Peyer's patch (tissue), 4 donors: ENCODE results near the gene KLF2. TPM values are rescaled to one million over a fixed set of nuclear protein-coding genes. Genes with fewer than 3 reads are reported as not detected.

ENCODE experiments used
- DNase-seq, 3 donors: peaks; one replicate each; pipeline ENCODE4 v3.0.0-alpha.2; 2017 to 2019
- H3K27ac ChIP-seq, 4 donors: fragments of 200-600 bp; sonication (generic); one replicate each; pipeline ENCODE4 v1.5.1; 2016 to 2019
- H3K27me3 ChIP-seq, 2 donors: fragments of 200-600 bp; sonication (generic); one replicate each; pipeline ENCODE4 v1.5.1; 2019
- H3K36me3 ChIP-seq, 3 donors: fragments of 200-600 bp; sonication (generic); one replicate each; pipeline ENCODE4 v1.5.1; 2016 to 2019
- H3K4me1 ChIP-seq, 4 donors: fragments of 200-600 bp; sonication (generic); one replicate each; pipeline ENCODE4 v1.5.1; 2016 to 2019
- H3K4me3 ChIP-seq, 4 donors: fragments of 200-600 bp; sonication (generic); 1 replicate in 3 of 4; 2 replicates in 1 of 4; pipeline ENCODE4 v1.5.1; 2016 to 2019; ENCODE audit warnings: mild to moderate bottlenecking in 1 of 4
- H3K9me3 ChIP-seq, 4 donors: fragments of 200-600 bp; sonication (generic); one replicate each; pipeline ENCODE4 v1.5.1; 2016 to 2019; ENCODE audit warnings: mild to moderate bottlenecking in 1 of 4
- POLR2A ChIP-seq, 2 donors: fragments of 450-650 bp; IDR thresholded peaks; one replicate each; pipeline ENCODE4 v1.5.1; 2017; ENCODE audit warnings: antibody characterized with exemption in 2 of 2, mild to moderate bottlenecking in 2 of 2, moderate library complexity in 2 of 2
- total RNA-seq, 4 donors: library from RNA; depleted of rRNA; stranded (reverse); fragments of >200 nt; gene quantifications; one replicate each; pipeline ENCODE4 v1.1.0, GENCODE V29; 2016
- TF ChIP-seq, protein P1 (sequence below), 6 experiments: fragments of 450-650 bp in 4 of 6; fragments of 200-600 bp in 2 of 6; sonication (generic) in 1 of 6; IDR thresholded peaks; one replicate each; pipeline ENCODE4 v1.5.1; 2017 to 2019; ENCODE audit warnings: antibody characterized with exemption in 6 of 6, mild to moderate bottlenecking in 3 of 6, moderate library complexity in 1 of 6

KLF2 gene
- total RNA-seq, 4 donors from 2014 or later: 12.1 to 129 (median 37.2) TPM

DNA sequence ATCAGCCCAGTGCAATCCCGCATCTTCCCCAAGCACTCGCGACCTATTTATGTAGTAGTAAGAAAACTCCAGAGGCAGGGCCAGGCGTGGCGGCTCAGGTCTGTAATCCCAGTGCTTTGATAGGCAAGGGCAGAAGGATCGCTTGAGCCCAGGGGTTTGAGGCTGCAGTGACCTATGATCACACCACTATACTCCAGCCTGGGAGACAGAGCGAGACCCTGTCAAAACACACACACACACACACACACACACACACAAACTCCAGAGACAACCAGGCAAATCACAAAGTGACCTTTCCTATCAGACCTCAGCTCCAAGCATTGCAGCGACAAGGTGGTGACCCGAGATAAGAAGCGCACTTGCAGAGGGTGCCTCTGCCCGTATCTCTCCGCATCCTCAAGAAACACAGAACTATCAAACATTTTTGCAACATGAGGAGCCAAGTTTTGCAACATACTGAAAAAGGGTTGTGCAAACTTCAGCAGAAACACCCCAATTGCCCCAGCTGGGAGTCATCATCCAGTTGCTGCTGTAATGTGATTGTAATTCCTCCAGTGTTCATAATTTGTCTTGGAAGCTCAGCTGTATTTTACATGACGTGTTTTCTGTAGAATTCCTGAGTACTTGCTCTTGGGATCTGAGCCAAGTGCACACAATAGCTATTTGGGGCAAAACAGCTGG lies 8.7 kb upstream of the KLF2 start:
- Histone ChIP-seq H3K4me1 (no peaks in the 10 kb centered on the region), H3K36me3 (no peaks in the 10 kb centered on the region), H3K4me3 (no peak overlapping the region), H3K27me3 (no peaks in the 10 kb centered on the region), H3K27ac (peak overlapping the region; percentile 30 to 67 (median 64)), H3K9me3 (no peaks in the 10 kb centered on the region)
- TF ChIP-seq POLR2A (IDR thresholded peaks at IDR 0.05): no peak
- TF ChIP-seq, protein P1, sequence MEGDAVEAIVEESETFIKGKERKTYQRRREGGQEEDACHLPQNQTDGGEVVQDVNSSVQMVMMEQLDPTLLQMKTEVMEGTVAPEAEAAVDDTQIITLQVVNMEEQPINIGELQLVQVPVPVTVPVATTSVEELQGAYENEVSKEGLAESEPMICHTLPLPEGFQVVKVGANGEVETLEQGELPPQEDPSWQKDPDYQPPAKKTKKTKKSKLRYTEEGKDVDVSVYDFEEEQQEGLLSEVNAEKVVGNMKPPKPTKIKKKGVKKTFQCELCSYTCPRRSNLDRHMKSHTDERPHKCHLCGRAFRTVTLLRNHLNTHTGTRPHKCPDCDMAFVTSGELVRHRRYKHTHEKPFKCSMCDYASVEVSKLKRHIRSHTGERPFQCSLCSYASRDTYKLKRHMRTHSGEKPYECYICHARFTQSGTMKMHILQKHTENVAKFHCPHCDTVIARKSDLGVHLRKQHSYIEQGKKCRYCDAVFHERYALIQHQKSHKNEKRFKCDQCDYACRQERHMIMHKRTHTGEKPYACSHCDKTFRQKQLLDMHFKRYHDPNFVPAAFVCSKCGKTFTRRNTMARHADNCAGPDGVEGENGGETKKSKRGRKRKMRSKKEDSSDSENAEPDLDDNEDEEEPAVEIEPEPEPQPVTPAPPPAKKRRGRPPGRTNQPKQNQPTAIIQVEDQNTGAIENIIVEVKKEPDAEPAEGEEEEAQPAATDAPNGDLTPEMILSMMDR (IDR thresholded peaks at IDR 0.05): no peak
- DNase-seq: peak in 1 of 3 donors; percentile 70

- DNase-seq: no peak
- Histone ChIP-seq H3K27ac (peak overlapping the region; percentile 25 to 67 (median 64)), H3K4me3 (no peak overlapping the region), H3K4me1 (no peaks in the 10 kb centered on the region), H3K27me3 (no peaks in the 10 kb centered on the region), H3K36me3 (no peaks in the 10 kb centered on the region), H3K9me3 (no peaks in the 10 kb centered on the region)
- TF ChIP-seq, protein P1 (IDR thresholded peaks at IDR 0.05): no peak
Measured at GRCh38 chr19:16316506-16316882, 8.1 kb upstream of the KLF2 start.

GRCh38 chr19:16319481-16319880 lies 5.1 kb upstream of the KLF2 start:
- no peaks in the 10 kb centered on the region for H3K36me3 ChIP-seq
- peak in 2 of 3 donors; percentile 39 to 62 for DNase-seq
- TF ChIP-seq, protein P1 (IDR thresholded peaks at IDR 0.05): no peak
- TF ChIP-seq POLR2A (IDR thresholded peaks at IDR 0.05): no peak

GRCh38 chr19:16320987-16321386 lies 3.6 kb upstream of the KLF2 start:
- no peak overlapping the region for H3K4me3 ChIP-seq
- TF ChIP-seq, protein P1 (IDR thresholded peaks at IDR 0.05): no peak
- no peak for TF ChIP-seq POLR2A (IDR thresholded peaks at IDR 0.05)
- H3K4me1 ChIP-seq: peaks cover 0 to 9% (median 4%) of the 10 kb centered on the region in 4 donors
- H3K36me3 ChIP-seq: no peaks in the 10 kb centered on the region
- no peak overlapping the region for H3K27ac ChIP-seq
- no peaks in the 10 kb centered on the region for H3K9me3 ChIP-seq
- H3K27me3 ChIP-seq: no peaks in the 10 kb centered on the region
- no peak for DNase-seq

More at GRCh38 chr19:16319481-16319880, 5.1 kb upstream of the KLF2 start:
- Histone ChIP-seq H3K27me3 (no peaks in the 10 kb centered on the region), H3K27ac (no peak overlapping the region), H3K4me1 (peaks cover 0 to 5% (median 4%) of the 10 kb centered on the region in 4 donors), H3K4me3 (no peak overlapping the region), H3K9me3 (no peaks in the 10 kb centered on the region)

GRCh38 chr19:16325161-16325527 lies 518 bp downstream of the KLF2 start:
- Histone ChIP-seq H3K27ac (peak overlapping the region; percentile 87 to 96 (median 90)), H3K36me3 (peaks cover 0 to 10% (median 0%) of the 10 kb centered on the region in 3 donors), H3K4me3 (peak overlapping the region; percentile 66 to 88 (median 74)), H3K9me3 (no peaks in the 10 kb centered on the region), H3K4me1 (peaks cover 2 to 21% (median 11%) of the 10 kb centered on the region in 4 donors), H3K27me3 (no peaks in the 10 kb centered on the region)
- peak; percentile 59 to 74 (median 62) for DNase-seq
- TF ChIP-seq, protein P1 (IDR thresholded peaks at IDR 0.05): peak in 2 of 6 experiments; percentile 7 to 14
- no peak for TF ChIP-seq POLR2A (IDR thresholded peaks at IDR 0.05)
